AG04449 (cell line): ENCODE results near the gene DRC3.

Experiments
- CTCF ChIA-PET: fragments of 350-600 bp; formaldehyde crosslinking; extraction: SDS; loops from one replicate; lab custom pipeline; 2021; ENCODE audit warnings: antibody characterized with exemption; lab: Yijun Ruan, JAX
- POLR2A ChIA-PET: fragments of 400-600, 350-600 bp; formaldehyde crosslinking; extraction: SDS; loops from one replicate; lab custom pipeline; 2020; ENCODE audit warnings: antibody characterized with exemption, inconsistent platforms; lab: Yijun Ruan, JAX
- DNase-seq: peaks from one replicate; pipeline ENCODE4 v3.0.0-alpha.2; 2010; ENCODE audit warnings: low read depth, low spot score
- H3K4me3 ChIP-seq: 2 replicates; pipeline ENCODE4 v1.5.1; 2011; ENCODE audit warnings: low read depth, mild to moderate bottlenecking, control low read depth, low read length
- CTCF ChIP-seq: IDR thresholded peaks from one replicate; pipeline ENCODE4 v1.5.1; 2011; ENCODE audit warnings: mild to moderate bottlenecking, moderate library complexity, low read length, control low read depth, inconsistent platforms; ENCODE audit not compliant: insufficient read depth; ENCODE audit errors: missing control alignments

Gene DRC3

DNA sequence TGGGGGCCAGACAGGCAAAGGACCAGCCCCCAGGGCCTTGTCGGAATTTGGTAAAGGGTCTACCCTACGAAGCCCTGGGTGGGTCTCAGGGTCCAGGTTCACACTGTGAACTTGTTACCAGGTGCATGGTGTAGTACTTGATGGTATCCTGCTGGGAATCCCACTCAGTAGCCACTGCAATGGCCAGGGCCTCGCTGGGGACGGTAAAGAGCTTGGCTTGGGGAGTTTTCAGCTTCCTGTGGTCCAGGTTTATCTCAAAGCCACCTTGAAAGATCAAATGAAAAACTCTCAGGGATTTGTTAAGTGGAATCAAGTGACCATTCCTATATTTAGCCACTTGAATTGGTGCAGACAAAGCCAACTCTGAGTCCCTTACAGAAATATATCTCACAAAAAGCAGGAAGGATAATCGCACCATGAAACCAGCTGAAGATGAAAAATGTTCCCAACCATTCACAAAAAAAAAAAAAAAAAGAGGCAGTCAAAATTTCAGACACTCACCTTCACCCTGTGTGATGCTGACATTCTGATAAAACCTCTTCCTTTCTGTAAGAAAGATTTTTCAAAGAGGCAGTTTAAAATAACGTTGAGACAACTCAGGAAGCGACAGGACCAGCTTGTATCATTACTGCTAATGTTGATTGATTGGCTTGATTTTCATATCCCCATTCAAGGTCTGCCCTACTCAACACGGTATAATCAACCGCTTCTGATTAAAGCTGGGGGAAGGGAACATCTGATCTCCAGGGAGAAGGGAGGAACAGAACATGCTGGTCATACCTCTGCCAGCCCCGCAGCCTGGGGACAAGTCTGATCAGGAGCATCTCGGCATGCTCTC lies 55.7 kb downstream of the DRC3 start:
- DNase-seq = no peak
- ChIA-PET POLR2A (no interaction called here), CTCF (interaction anchor here (0.8 to 3.0 kb wide), 9 partner anchors 9 to 216 kb away, joined by 3 to 22 read pairs (median 4); partner anchors contain the start of gene DRC3)
- no peak for TF ChIP-seq CTCF
- no peak overlapping the region for H3K4me3 ChIP-seq

DNA sequence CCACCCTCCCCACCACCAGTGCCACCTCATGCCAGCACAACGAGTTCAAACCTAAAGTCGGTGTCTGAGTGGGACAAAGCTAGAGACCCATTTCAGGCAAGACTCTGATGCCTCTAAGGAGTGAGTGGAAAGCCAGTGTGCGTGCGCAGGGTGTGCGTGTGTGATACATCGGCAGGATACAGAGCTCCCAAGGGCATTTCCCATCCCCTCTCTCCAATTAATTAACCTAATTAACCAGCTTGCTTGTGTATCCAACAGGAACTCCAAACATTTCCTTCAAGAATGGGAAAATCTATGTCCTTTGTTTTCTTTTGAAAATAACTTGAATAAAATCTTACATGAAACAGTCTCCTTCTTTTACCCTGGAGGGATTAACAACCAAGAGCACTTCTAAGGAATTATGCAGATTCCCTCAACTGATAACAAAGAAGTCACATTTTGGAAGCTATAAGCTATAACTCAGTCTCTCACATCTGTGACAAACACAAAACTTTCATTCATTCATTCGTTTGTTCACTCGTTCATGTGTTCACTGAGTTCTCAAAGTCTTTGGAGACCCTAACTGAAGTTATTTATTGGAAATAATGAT lies 56.4 kb downstream of the DRC3 start:
- DNase-seq = no peak
- POLR2A ChIA-PET = no interaction called here
- CTCF ChIA-PET = interaction anchor here (0.8 to 3.0 kb wide), 6 partner anchors 9 to 217 kb away, joined by 4 to 22 read pairs (median 4); partner anchors contain the start of gene DRC3
- no peak for TF ChIP-seq CTCF
- no peak overlapping the region for H3K4me3 ChIP-seq

- H3K4me3 ChIP-seq = no peak overlapping the region
- ChIA-PET CTCF (interaction anchor here (0.6 to 6.2 kb wide), 16 partner anchors 9 to 390 kb away, joined by 3 to 167 read pairs (median 13); partner anchors contain the start of genes DRC3 and TOM1L2), POLR2A (no interaction called here)
- DNase-seq = no peak
- no peak for TF ChIP-seq CTCF
Observed at GRCh38 chr17:18031955-18032354, 59.3 kb downstream of the DRC3 start.

DNA sequence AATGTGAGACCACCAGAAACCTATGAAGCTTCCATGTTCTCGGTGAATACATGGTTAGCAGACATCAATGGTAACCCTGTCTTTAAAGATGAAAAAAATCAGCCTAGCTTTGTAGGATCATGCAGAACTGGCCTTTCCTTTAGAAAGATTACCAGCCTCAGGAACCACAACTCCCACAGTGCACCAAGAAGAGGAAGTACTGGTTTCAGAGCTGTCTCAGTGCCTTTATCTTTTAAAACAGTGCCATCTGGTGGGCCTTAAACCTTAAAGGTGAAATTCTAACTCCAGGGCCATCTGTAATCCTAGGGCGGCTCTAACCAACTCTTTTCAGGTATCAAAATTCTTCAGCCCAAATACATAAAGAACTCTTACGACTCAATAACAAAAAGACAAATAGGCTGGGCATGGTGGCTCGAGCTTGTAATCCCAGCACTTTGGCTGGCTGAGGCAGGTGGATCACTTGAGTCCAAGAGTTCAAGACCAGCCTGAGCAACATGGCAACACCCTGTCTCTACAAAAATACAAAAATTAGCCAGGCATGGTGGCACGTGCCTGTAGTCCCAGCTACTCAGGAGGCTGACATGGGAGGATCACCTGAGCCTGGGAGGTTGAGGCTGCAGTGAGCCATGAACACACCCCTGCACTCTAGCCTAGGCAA lies 60.9 kb downstream of the DRC3 start:
- ChIA-PET CTCF (interaction anchor here (0.7 to 6.2 kb wide), 57 partner anchors 8 to 519 kb away, joined by 3 to 167 read pairs (median 5); partner anchors contain the start of genes DRC3, RAI1, SREBF1 and TOM1L2), POLR2A (interaction anchor here (0.6 to 0.8 kb wide), 3 partner anchors 167 to 193 kb away, joined by 3 to 4 read pairs (median 4); no protein-coding TSS in a partner anchor)
- peak; percentile 40 for TF ChIP-seq CTCF
- DNase-seq = peak; percentile 49
- no peak overlapping the region for H3K4me3 ChIP-seq

DNA sequence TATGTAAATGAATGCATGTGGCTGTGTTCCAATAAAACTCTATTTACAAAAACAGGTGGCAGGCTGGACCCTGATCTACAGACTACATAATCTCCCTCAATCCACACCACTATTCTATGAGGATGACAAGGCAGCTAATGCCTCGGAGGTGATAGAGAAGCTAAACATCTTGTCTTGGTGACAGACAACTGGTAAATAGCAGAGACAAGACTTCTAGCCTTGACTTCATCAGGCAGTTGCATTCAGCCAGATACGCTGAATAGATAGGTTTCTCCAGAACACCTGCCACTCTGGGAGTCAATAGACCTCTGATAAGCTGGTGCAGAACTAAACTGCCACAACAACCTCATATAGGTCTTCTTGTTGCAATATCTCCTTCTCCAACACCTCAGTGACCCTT lies 63.0 kb downstream of the DRC3 start:
- H3K4me3 ChIP-seq = no peak overlapping the region
- no peak for TF ChIP-seq CTCF
- ChIA-PET POLR2A (no interaction called here), CTCF (interaction anchor here (0.7 to 6.2 kb wide), 25 partner anchors 10 to 354 kb away, joined by 3 to 167 read pairs (median 5); partner anchors contain the start of gene RAI1)
- no peak for DNase-seq
